BJ (cell line): ENCODE data around the gene HYAL2. TPM values are rescaled to one million over a fixed set of nuclear protein-coding genes. Genes with fewer than 3 reads are reported as not detected.

Experiments
- CTCF ChIA-PET: fragments of 350-600 bp; formaldehyde crosslinking; extraction: SDS; loops from one replicate; lab custom pipeline; 2021; ENCODE audit warnings: antibody characterized with exemption, inconsistent platforms; lab: Yijun Ruan, JAX
- POLR2A ChIA-PET: fragments of 300-600 bp; sonication (Branson Sonifier 250); formaldehyde crosslinking; extraction: SDS; loops from one replicate; lab custom pipeline; 2021; ENCODE audit warnings: antibody characterized with exemption; lab: Charles Lee
- DNase-seq: peaks from one replicate; pipeline ENCODE4 v3.0.0-alpha.2; 2011; ENCODE audit warnings: low read depth
- H3K27me3 ChIP-seq: 2 replicates; pipeline ENCODE4 v1.6.0; 2011; ENCODE audit warnings: low read length; ENCODE audit not compliant: control insufficient read depth, insufficient read depth
- H3K36me3 ChIP-seq: 2 replicates; pipeline ENCODE4 v1.5.1; 2011; ENCODE audit warnings: low read length; ENCODE audit not compliant: control insufficient read depth, insufficient read depth
- H3K4me3 ChIP-seq: 2 replicates; pipeline ENCODE4 v1.5.1; 2011; ENCODE audit warnings: low read depth, mild to moderate bottlenecking, control low read depth, low read length
- polyA plus RNA-seq: library from polyadenylated mRNA; depleted of rRNA; stranded (reverse); fragments of >200 nt; gene quantifications from 2 replicates; pipeline ENCODE4 v1.2.3, GENCODE V29; 2011
- TF ChIP-seq, protein P1 (sequence below): IDR thresholded peaks from 2 replicates; pipeline ENCODE4 v1.5.1; 2011; ENCODE audit warnings: low read depth, mild to moderate bottlenecking, control low read depth, inconsistent platforms, low read length, moderate library complexity; ENCODE audit not compliant: insufficient read depth

Gene HYAL2
- polyA plus RNA-seq, 1 experiment = 63.2 TPM

- CTCF ChIA-PET = interaction anchor here (0.9 to 1.8 kb wide), 3 partner anchors 17 to 188 kb away, joined by 3 to 5 read pairs (median 4); no protein-coding TSS in a partner anchor
- POLR2A ChIA-PET = interaction anchor here (0.8 kb wide), 1 partner anchor 1834 kb away, joined by 11 read pairs; no protein-coding TSS in a partner anchor
- no peaks in the 10 kb centered on the region for H3K27me3 ChIP-seq
- no peak for DNase-seq
- H3K4me3 ChIP-seq = no peak overlapping the region
- TF ChIP-seq, protein P1, sequence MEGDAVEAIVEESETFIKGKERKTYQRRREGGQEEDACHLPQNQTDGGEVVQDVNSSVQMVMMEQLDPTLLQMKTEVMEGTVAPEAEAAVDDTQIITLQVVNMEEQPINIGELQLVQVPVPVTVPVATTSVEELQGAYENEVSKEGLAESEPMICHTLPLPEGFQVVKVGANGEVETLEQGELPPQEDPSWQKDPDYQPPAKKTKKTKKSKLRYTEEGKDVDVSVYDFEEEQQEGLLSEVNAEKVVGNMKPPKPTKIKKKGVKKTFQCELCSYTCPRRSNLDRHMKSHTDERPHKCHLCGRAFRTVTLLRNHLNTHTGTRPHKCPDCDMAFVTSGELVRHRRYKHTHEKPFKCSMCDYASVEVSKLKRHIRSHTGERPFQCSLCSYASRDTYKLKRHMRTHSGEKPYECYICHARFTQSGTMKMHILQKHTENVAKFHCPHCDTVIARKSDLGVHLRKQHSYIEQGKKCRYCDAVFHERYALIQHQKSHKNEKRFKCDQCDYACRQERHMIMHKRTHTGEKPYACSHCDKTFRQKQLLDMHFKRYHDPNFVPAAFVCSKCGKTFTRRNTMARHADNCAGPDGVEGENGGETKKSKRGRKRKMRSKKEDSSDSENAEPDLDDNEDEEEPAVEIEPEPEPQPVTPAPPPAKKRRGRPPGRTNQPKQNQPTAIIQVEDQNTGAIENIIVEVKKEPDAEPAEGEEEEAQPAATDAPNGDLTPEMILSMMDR = no peak
- H3K36me3 ChIP-seq = peaks cover 23% of the 10 kb centered on the region
Measured at GRCh38 chr3:50354186-50354764, 31.7 kb upstream of the HYAL2 start.

GRCh38 chr3:50353245-50354004 is 30.9 kb upstream of the HYAL2 start:
- H3K4me3 ChIP-seq = no peak overlapping the region
- no peak for DNase-seq
- CTCF ChIA-PET = interaction anchor here (0.9 to 1.8 kb wide), 4 partner anchors 14 to 189 kb away, joined by 3 to 5 read pairs (median 4); partner anchors contain the start of gene RASSF1
- TF ChIP-seq, protein P1 = no peak
- POLR2A ChIA-PET = interaction anchor here (0.8 kb wide), 1 partner anchor 1835 kb away, joined by 11 read pairs; no protein-coding TSS in a partner anchor
- H3K27me3 ChIP-seq = no peaks in the 10 kb centered on the region
- H3K36me3 ChIP-seq = peaks cover 23% of the 10 kb centered on the region

DNA sequence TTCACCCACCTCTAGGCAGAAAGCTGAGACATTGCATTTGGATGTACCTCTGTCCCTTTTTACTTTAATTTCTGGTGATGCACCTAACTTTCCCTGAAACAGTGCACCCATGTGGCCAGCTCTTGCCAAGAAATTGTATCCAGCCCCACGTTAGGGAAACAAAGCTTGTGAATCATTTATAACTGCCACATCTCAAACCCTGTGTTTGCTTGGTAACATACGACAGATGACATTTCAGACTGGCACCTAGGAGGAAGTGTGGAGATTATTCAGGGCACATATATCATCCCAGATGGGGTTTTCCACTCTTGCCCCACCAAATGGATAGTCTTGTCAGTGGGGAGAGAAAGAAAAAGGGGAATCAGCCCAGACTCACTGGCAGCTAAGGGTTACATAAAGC is 30.2 kb upstream of the HYAL2 start:
- POLR2A ChIA-PET = no interaction called here
- Histone ChIP-seq H3K27me3 (no peaks in the 10 kb centered on the region), H3K36me3 (peaks cover 25% of the 10 kb centered on the region), H3K4me3 (no peak overlapping the region)
- TF ChIP-seq, protein P1 = peak; percentile 33
- CTCF ChIA-PET = interaction anchor here (1.8 kb wide), 2 partner anchors 13 to 16 kb away, joined by 4 to 5 read pairs; partner anchors contain the start of gene RASSF1
- DNase-seq = no peak

- TF ChIP-seq, protein P1 = no peak
- DNase-seq = no peak
- Histone ChIP-seq H3K36me3 (peaks cover 23% of the 10 kb centered on the region), H3K27me3 (no peaks in the 10 kb centered on the region), H3K4me3 (peak overlapping the region; percentile 85)
- ChIA-PET POLR2A (no interaction called here), CTCF (interaction anchor here (0.6 to 7.3 kb wide), 6 partner anchors 11 to 199 kb away, joined by 4 to 98 read pairs (median 8); partner anchors contain the start of gene RASSF1)
Measured at GRCh38 chr3:50351323-50351697, 28.8 kb upstream of the HYAL2 start.
